Mesenchymal stem cell (in vitro differentiated cells and primary cell): ENCODE measurements around the gene KRT23.
A peak's percentile ranks its signal among the peaks of the same experiment; 100 is the strongest.
"Not testable (repeated sequence)": the region's sequence is repeated elsewhere in the genome, so short reads cannot be mapped to it uniquely, and the experiment has no call there.

Source experiments
- DNase-seq: peaks from one replicate; pipeline ENCODE4 v3.0.0-alpha.2; 2013
- H2AFZ ChIP-seq: one replicate; pipeline ENCODE4 v1.6.1; 2013; ENCODE audit warnings: low read depth, mild to moderate bottlenecking, control low read depth, inconsistent platforms, low read length, moderate library complexity
- H2AK5ac ChIP-seq: 2 replicates; pipeline ENCODE4 v1.6.1; 2013; ENCODE audit warnings: low read length, moderate library complexity, mild to moderate bottlenecking, inconsistent platforms; ENCODE audit not compliant: severe bottlenecking
- H2BK120ac ChIP-seq: one replicate; pipeline ENCODE4 v1.6.1; 2013; ENCODE audit warnings: low read depth, mild to moderate bottlenecking, inconsistent platforms, low read length, moderate library complexity
- H2BK12ac ChIP-seq, 2 experiments: one replicate each; pipeline ENCODE4 v1.6.1; 2013; ENCODE audit warnings: inconsistent platforms in 2 of 2, low read length in 2 of 2, mild to moderate bottlenecking in 2 of 2, moderate library complexity in 2 of 2, control low read depth in 1 of 2
- H2BK15ac ChIP-seq: one replicate; pipeline ENCODE4 v1.6.1; 2013; ENCODE audit warnings: mild to moderate bottlenecking, low read depth, inconsistent platforms; ENCODE audit not compliant: poor library complexity, severe bottlenecking
- H2BK5ac ChIP-seq: 2 replicates; pipeline ENCODE4 v1.6.1; 2013; ENCODE audit warnings: low read depth, mild to moderate bottlenecking, low read length, control low read depth, inconsistent platforms; ENCODE audit not compliant: poor library complexity, severe bottlenecking
- H3K14ac ChIP-seq, 2 experiments: one replicate each; pipeline ENCODE4 v1.6.1; 2013; ENCODE audit warnings: inconsistent platforms in 2 of 2, low read length in 2 of 2, control low read depth in 1 of 2, mild to moderate bottlenecking in 1 of 2, moderate library complexity in 1 of 2
- H3K18ac ChIP-seq, 2 experiments: one replicate each; pipeline ENCODE4 v1.6.1; 2013; ENCODE audit warnings: inconsistent platforms in 2 of 2, low read length in 2 of 2, control low read depth in 1 of 2, low read depth in 1 of 2, mild to moderate bottlenecking in 1 of 2
- H3K23ac ChIP-seq, 2 experiments: one replicate each; pipeline ENCODE4 v1.6.1; 2013; ENCODE audit warnings: inconsistent platforms in 2 of 2, low read length in 2 of 2, mild to moderate bottlenecking in 2 of 2, moderate library complexity in 2 of 2, control low read depth in 1 of 2
- H3K27ac ChIP-seq: 2 replicates; pipeline ENCODE4 v1.5.1; 2013; ENCODE audit warnings: mild to moderate bottlenecking, moderate library complexity, low read length, control low read depth, inconsistent platforms; ENCODE audit not compliant: poor library complexity, severe bottlenecking
- H3K27me3 ChIP-seq, 2 experiments: 2 replicates each; pipeline versions ENCODE4 v1.6.1 to v1.7.0; 2013; ENCODE audit warnings: low read length in 2 of 2, mild to moderate bottlenecking in 2 of 2, moderate library complexity in 2 of 2, control low read depth in 1 of 2, inconsistent platforms in 1 of 2; ENCODE audit not compliant: control insufficient read depth in 1 of 2, insufficient read depth in 1 of 2
- H3K36me3 ChIP-seq, 2 experiments: 2 replicates each; pipeline versions ENCODE4 v1.6.1 to v1.7.0; 2013; ENCODE audit warnings: low read length in 2 of 2, control low read depth in 1 of 2, inconsistent platforms in 1 of 2, low read depth in 1 of 2, mild to moderate bottlenecking in 1 of 2; ENCODE audit not compliant: insufficient read depth in 2 of 2, control insufficient read depth in 1 of 2
- H3K4ac ChIP-seq, 2 experiments: one replicate each; pipeline ENCODE4 v1.6.1; 2013; ENCODE audit warnings: inconsistent platforms in 2 of 2, low read length in 2 of 2, mild to moderate bottlenecking in 2 of 2, moderate library complexity in 2 of 2, control low read depth in 1 of 2, low read depth in 1 of 2
- H3K4me1 ChIP-seq: 2 replicates; pipeline ENCODE4 v1.6.1; 2013; ENCODE audit warnings: low read depth, low read length, control low read depth; ENCODE audit not compliant: control insufficient read depth, insufficient read depth
- H3K4me2 ChIP-seq: 2 replicates; pipeline ENCODE4 v1.6.1; 2013; ENCODE audit warnings: low read length, mild to moderate bottlenecking, inconsistent platforms; ENCODE audit not compliant: poor library complexity, severe bottlenecking
- H3K4me3 ChIP-seq, 2 experiments: 2 replicates each; pipeline versions ENCODE4 v1.5.1 to v1.7.0; 2013; ENCODE audit warnings: low read length in 2 of 2, mild to moderate bottlenecking in 2 of 2, control low read depth in 1 of 2, low read depth in 1 of 2; ENCODE audit not compliant: insufficient read depth in 1 of 2
- H3K79me1 ChIP-seq: replicated peaks from 2 replicates; pipeline ENCODE4 v1.6.1; 2013; ENCODE audit warnings: mild to moderate bottlenecking, control low read depth, low read length, inconsistent platforms; ENCODE audit not compliant: poor library complexity, severe bottlenecking
- H3K9ac ChIP-seq: 2 replicates; pipeline ENCODE4 v1.7.0; 2013; ENCODE audit warnings: mild to moderate bottlenecking, low read length, moderate library complexity
- H3K9me3 ChIP-seq: 2 replicates; pipeline ENCODE4 v1.7.0; 2013; ENCODE audit warnings: mild to moderate bottlenecking, low read length; ENCODE audit not compliant: control insufficient read depth
- H4K8ac ChIP-seq: one replicate; pipeline ENCODE4 v1.6.1; 2013; ENCODE audit warnings: inconsistent platforms, mild to moderate bottlenecking, low read length, moderate library complexity
- H4K91ac ChIP-seq: one replicate; pipeline ENCODE4 v1.6.1; 2013; ENCODE audit warnings: mild to moderate bottlenecking, low read length, inconsistent platforms
- WGBS: methylation state at CpG from one replicate; pipeline ENCODE4 v1.1.7; 2013; ENCODE audit warnings: mixed read lengths; 5-methylcytosine and 5-hydroxymethylcytosine counted together

The KRT23 gene

GRCh38 chr17:40921026-40921425 is 16.4 kb downstream of the KRT23 start:
- Histone ChIP-seq H3K27me3 (no peaks in the 10 kb centered on the region), H3K4me1 (peaks cover 3% of the 10 kb centered on the region), H3K4me2 (no peak overlapping the region), H3K4ac (no peak overlapping the region), H3K27ac (no peak overlapping the region), H2AFZ (no peak overlapping the region), H3K18ac (no peak overlapping the region), H3K14ac (no peak overlapping the region), H2BK5ac (no peak overlapping the region), H2BK15ac (no peak overlapping the region), H2AK5ac (no peak overlapping the region), H2BK12ac (no peak overlapping the region), H3K36me3 (no peaks in the 10 kb centered on the region), H3K79me1 (no peaks in the 10 kb centered on the region), H4K8ac (no peak overlapping the region), H2BK120ac (no peak overlapping the region), H3K4me3 (no peak overlapping the region), H4K91ac (no peak overlapping the region), H3K23ac (no peak overlapping the region), H3K9ac (peak overlapping the region; percentile 86), H3K9me3 (no peaks in the 10 kb centered on the region)
- no peak for DNase-seq
- WGBS, result 89% methylated on average over 2 of the region's 2 CpGs

GRCh38 chr17:40917116-40917515 is 20.3 kb downstream of the KRT23 start:
- not testable (repeated sequence) for H2AFZ ChIP-seq, H4K8ac ChIP-seq, H3K27ac ChIP-seq, DNase-seq, H3K18ac ChIP-seq, H3K4ac ChIP-seq, H3K27me3 ChIP-seq, H2BK5ac ChIP-seq, H4K91ac ChIP-seq, H2AK5ac ChIP-seq, H3K23ac ChIP-seq, H2BK12ac ChIP-seq, H2BK15ac ChIP-seq, H3K14ac ChIP-seq, H3K4me2 ChIP-seq, H2BK120ac ChIP-seq, H3K9me3 ChIP-seq, H3K36me3 ChIP-seq, H3K9ac ChIP-seq, H3K4me3 ChIP-seq, H3K4me1 ChIP-seq, H3K79me1 ChIP-seq
- WGBS, result no CpG with 5 or more reads among the region's 2 CpGs

GRCh38 chr17:40916366-40916765 is 21.1 kb downstream of the KRT23 start:
- H3K27me3 ChIP-seq, result no peaks in the 10 kb centered on the region
- peak overlapping the region; percentile 97 for H2AK5ac ChIP-seq
- no peak for DNase-seq
- peak overlapping the region; percentile 85 for H2BK5ac ChIP-seq
- H3K4ac ChIP-seq, result no peak overlapping the region
- H2BK12ac ChIP-seq, result peak overlapping the region in 1 of 2 experiments; percentile 33
- H3K18ac ChIP-seq, result no peak overlapping the region
- H2BK15ac ChIP-seq, result peak overlapping the region; percentile 15
- no peak overlapping the region for H3K14ac ChIP-seq
- no peak overlapping the region for H3K4me2 ChIP-seq
- no peak overlapping the region for H2AFZ ChIP-seq
- no peaks in the 10 kb centered on the region for H3K36me3 ChIP-seq
- H3K27ac ChIP-seq, result peak overlapping the region; percentile 91
- H3K4me3 ChIP-seq, result no peak overlapping the region
- no peak overlapping the region for H4K8ac ChIP-seq
- no CpG with 5 or more reads among the region's 1 CpG for WGBS
- H3K9ac ChIP-seq, result peak overlapping the region; percentile 83
- H2BK120ac ChIP-seq, result no peak overlapping the region
- peaks cover 6% of the 10 kb centered on the region for H3K4me1 ChIP-seq
- peak overlapping the region; percentile 43 for H4K91ac ChIP-seq
- no peaks in the 10 kb centered on the region for H3K79me1 ChIP-seq
- H3K23ac ChIP-seq, result no peak overlapping the region
- H3K9me3 ChIP-seq, result no peaks in the 10 kb centered on the region

- no peaks in the 10 kb centered on the region for H3K79me1 ChIP-seq
Observed at GRCh38 chr17:40915721-40916256, 21.7 kb downstream of the KRT23 start.

More at GRCh38 chr17:40915721-40916256, 21.7 kb downstream of the KRT23 start:
- Histone ChIP-seq H4K91ac (no peak overlapping the region), H4K8ac (peak overlapping the region; percentile 66), H3K27me3 (no peaks in the 10 kb centered on the region), H3K9ac (peak overlapping the region; percentile 83), H3K14ac (no peak overlapping the region), H3K4me2 (no peak overlapping the region), H3K4ac (no peak overlapping the region), H2AK5ac (peak overlapping the region; percentile 97), H2AFZ (no peak overlapping the region), H3K4me1 (peaks cover 6% of the 10 kb centered on the region), H2BK5ac (peak overlapping the region; percentile 21), H2BK15ac (no peak overlapping the region), H3K4me3 (no peak overlapping the region), H3K9me3 (no peaks in the 10 kb centered on the region), H2BK12ac (peak overlapping the region in 1 of 2 experiments; percentile 21), H3K23ac (no peak overlapping the region), H3K18ac (peak overlapping the region in 1 of 2 experiments; percentile 57), H3K36me3 (no peaks in the 10 kb centered on the region), H2BK120ac (no peak overlapping the region), H3K27ac (peak overlapping the region; percentile 91)
- WGBS, result 61% methylated on average over 2 of the region's 2 CpGs
- DNase-seq, result peak; percentile 74
